Upper lobe of left lung (tissue), 4 donors: Measurements from ENCODE around the gene CELA1.
"Not testable (repeated sequence)": the region's sequence is repeated elsewhere in the genome, so short reads cannot be mapped to it uniquely, and the experiment has no call there.

Source experiments
- EP300 ChIP-seq, 4 donors: sonication (generic); formaldehyde crosslinking; IDR thresholded peaks; one replicate each; pipeline ENCODE4 v1.5.1; 2017; ENCODE audit warnings: antibody characterized with exemption in 4 of 4, control low read depth in 2 of 4
- POLR2A ChIP-seq, 4 donors: fragments of 450-650 bp; IDR thresholded peaks; one replicate each; pipeline ENCODE4 v1.5.1; 2016 to 2017; ENCODE audit warnings: antibody characterized with exemption in 4 of 4, mild to moderate bottlenecking in 2 of 4
- TF ChIP-seq, protein P1 (sequence below), 6 experiments: fragments of 450-650 bp in 4 of 6; fragments of 200-600 bp in 2 of 6; sonication (generic) in 2 of 6; IDR thresholded peaks; one replicate each; pipeline ENCODE4 v1.5.1; 2016 to 2019; ENCODE audit warnings: antibody characterized with exemption in 6 of 6

DNA sequence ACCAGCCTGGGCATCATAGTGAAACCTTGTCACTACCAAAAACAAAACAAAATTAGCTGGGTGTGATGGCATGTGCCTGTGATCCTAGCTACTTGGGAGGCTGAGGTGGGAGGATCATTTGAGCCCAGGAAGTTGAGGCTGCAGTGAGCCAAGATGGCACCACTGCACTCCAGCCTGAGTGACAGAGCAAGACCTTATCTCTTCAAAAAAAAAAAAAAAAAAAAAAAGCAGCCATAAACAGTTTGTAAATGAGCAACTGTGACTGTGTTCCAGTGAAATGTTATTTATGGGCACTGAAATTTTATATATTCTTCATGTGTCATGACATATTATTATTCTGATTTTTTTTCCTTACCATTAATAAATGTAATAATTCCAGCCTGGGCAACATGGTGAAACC lies 9.1 kb downstream of the CELA1 start:
- TF ChIP-seq, protein P1, sequence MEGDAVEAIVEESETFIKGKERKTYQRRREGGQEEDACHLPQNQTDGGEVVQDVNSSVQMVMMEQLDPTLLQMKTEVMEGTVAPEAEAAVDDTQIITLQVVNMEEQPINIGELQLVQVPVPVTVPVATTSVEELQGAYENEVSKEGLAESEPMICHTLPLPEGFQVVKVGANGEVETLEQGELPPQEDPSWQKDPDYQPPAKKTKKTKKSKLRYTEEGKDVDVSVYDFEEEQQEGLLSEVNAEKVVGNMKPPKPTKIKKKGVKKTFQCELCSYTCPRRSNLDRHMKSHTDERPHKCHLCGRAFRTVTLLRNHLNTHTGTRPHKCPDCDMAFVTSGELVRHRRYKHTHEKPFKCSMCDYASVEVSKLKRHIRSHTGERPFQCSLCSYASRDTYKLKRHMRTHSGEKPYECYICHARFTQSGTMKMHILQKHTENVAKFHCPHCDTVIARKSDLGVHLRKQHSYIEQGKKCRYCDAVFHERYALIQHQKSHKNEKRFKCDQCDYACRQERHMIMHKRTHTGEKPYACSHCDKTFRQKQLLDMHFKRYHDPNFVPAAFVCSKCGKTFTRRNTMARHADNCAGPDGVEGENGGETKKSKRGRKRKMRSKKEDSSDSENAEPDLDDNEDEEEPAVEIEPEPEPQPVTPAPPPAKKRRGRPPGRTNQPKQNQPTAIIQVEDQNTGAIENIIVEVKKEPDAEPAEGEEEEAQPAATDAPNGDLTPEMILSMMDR (IDR thresholded peaks at IDR 0.05) = not testable (repeated sequence)
- TF ChIP-seq POLR2A, EP300 (IDR thresholded peaks at IDR 0.05): not testable (repeated sequence)
